Esophagus muscularis mucosa (tissue), 4 donors: ENCODE measurements around the gene ATP6V1C2. TPM values are rescaled to one million over a fixed set of nuclear protein-coding genes. Genes with fewer than 3 reads are reported as not detected.

Source experiments
- DNase-seq: peaks from one replicate; pipeline ENCODE4 v3.0.0-alpha.2; 2017; ENCODE audit errors: extremely low spot score
- H3K27ac ChIP-seq, 4 donors: fragments of 200-600 bp; sonication (generic); replicated peaks in 1 of 4; 1 replicate in 3 of 4; 2 replicates in 1 of 4; pipeline ENCODE4 v1.5.1; 2016 to 2019; ENCODE audit warnings: mild to moderate bottlenecking in 1 of 4
- H3K27me3 ChIP-seq, 4 donors: fragments of 200-600 bp; sonication (generic); one replicate each; pipeline versions ENCODE4 v1.5.1 to v1.6.0; 2016 to 2019
- H3K36me3 ChIP-seq, 4 donors: fragments of 200-600 bp; sonication (generic); one replicate each; pipeline ENCODE4 v1.5.1; 2016 to 2019
- H3K4me1 ChIP-seq, 4 donors: fragments of 200-600 bp; sonication (generic); one replicate each; pipeline ENCODE4 v1.5.1; 2016 to 2019
- H3K4me3 ChIP-seq, 4 donors: fragments of 200-600 bp; sonication (generic); 1 replicate in 2 of 4; 2 replicates in 2 of 4; pipeline ENCODE4 v1.5.1; 2016 to 2019; ENCODE audit warnings: mild to moderate bottlenecking in 4 of 4, moderate library complexity in 1 of 4
- H3K9me3 ChIP-seq, 4 donors: fragments of 200-600 bp; sonication (generic); 1 replicate in 3 of 4; 2 replicates in 1 of 4; pipeline ENCODE4 v1.5.1; 2016 to 2019
- EP300 ChIP-seq: sonication (generic); formaldehyde crosslinking; IDR thresholded peaks from one replicate; pipeline ENCODE4 v1.6.1; 2017; ENCODE audit warnings: antibody characterized with exemption
- POLR2A ChIP-seq: fragments of 450-650 bp; IDR thresholded peaks from one replicate; pipeline ENCODE4 v1.6.1; 2017; ENCODE audit warnings: antibody characterized with exemption, moderate library complexity, mild to moderate bottlenecking, low read depth
- POLR2AphosphoS5 ChIP-seq, 2 donors: sonication (generic); formaldehyde crosslinking; IDR thresholded peaks; one replicate each; pipeline ENCODE4 v1.6.1; 2017; ENCODE audit warnings: antibody characterized with exemption in 2 of 2
- WGBS: methylation state at CpG from one replicate; pipeline ENCODE4 v1.1.5; 2018; 5-methylcytosine and 5-hydroxymethylcytosine counted together
- intact Hi-C: fragments of 100-400 bp; cut with DNase I; formaldehyde crosslinking; loops from one replicate; pipeline ENCODE4 v1.15.1; 2023
- small RNA-seq, 3 donors: library from RNA; depleted of rRNA; stranded (forward); fragments of <200 nt; gene quantifications; one replicate each; pipeline ENCODE3, GENCODE V24; 2016
- total RNA-seq, 4 donors: library from RNA; depleted of rRNA; stranded (reverse); fragments of >200 nt; gene quantifications; one replicate each; pipeline versions ENCODE4 v1.1.0 to v1.2.1, GENCODE V29; 2016
- TF ChIP-seq, protein P1 (sequence below), 3 experiments: fragments of 200-600 bp in 2 of 3; fragments of 450-650 bp in 1 of 3; sonication (generic) in 2 of 3; IDR thresholded peaks; one replicate each; pipeline ENCODE4 v1.5.1; 2017 to 2019; ENCODE audit warnings: antibody characterized with exemption in 3 of 3, mild to moderate bottlenecking in 2 of 3, moderate library complexity in 1 of 3

The ATP6V1C2 gene
- total RNA-seq, 4 donors from 2014 or later: 0.17 TPM; not detected in 3

DNA sequence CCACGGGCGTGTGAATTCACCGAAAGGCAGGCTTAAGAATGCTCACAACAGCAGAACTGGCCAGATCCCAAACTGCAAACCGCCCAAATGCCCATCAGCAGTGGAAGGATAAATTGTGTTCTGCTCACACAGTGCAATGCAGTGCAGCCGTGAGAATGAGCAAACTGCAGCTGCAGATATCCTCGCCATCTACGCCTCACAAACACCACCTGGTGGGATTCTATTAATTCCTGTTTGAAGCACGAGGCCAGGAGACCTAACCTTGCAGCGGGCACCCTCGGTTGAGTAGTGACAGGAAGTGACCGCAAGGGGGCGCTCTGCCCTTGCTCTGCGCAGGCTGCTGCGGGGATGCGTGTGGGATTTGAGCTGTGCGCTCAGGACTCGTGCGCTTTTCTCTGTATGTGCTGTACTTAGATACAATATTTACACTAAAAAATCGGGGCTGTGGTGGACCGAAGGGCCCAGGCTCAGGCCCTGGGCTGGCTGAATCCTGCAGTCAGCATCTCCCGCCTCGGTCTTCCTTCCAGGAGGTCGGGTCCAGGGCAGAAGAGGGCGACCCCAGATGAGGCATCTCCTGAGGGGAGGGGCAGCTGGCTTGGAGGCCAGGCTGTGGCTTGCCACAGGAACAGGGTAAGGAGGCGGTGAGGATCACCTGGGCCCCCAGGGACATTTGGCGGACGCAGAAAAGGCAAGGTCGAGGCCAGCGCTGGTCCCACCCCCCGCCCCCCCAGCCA lies 110.9 kb downstream of the ATP6V1C2 start:
- H3K36me3 ChIP-seq: no peaks in the 10 kb centered on the region
- H3K27me3 ChIP-seq: peaks cover 0 to 68% (median 0%) of the 10 kb centered on the region in 4 donors
- DNase-seq: no peak
- no peak overlapping the region for H3K4me3 ChIP-seq
- TF ChIP-seq POLR2AphosphoS5 (IDR thresholded peaks at IDR 0.05) (peak in 1 of 2 donors; percentile 31), EP300 (no peak)
- TF ChIP-seq, protein P1, sequence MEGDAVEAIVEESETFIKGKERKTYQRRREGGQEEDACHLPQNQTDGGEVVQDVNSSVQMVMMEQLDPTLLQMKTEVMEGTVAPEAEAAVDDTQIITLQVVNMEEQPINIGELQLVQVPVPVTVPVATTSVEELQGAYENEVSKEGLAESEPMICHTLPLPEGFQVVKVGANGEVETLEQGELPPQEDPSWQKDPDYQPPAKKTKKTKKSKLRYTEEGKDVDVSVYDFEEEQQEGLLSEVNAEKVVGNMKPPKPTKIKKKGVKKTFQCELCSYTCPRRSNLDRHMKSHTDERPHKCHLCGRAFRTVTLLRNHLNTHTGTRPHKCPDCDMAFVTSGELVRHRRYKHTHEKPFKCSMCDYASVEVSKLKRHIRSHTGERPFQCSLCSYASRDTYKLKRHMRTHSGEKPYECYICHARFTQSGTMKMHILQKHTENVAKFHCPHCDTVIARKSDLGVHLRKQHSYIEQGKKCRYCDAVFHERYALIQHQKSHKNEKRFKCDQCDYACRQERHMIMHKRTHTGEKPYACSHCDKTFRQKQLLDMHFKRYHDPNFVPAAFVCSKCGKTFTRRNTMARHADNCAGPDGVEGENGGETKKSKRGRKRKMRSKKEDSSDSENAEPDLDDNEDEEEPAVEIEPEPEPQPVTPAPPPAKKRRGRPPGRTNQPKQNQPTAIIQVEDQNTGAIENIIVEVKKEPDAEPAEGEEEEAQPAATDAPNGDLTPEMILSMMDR (IDR thresholded peaks at IDR 0.05): peak; percentile 93 to 99 (median 93)
- H3K4me1 ChIP-seq: peaks cover 7 to 17% (median 15%) of the 10 kb centered on the region in 4 donors
- intact Hi-C loops: loop anchor here (2.0 kb wide), 1 partner anchor 292 kb away; no protein-coding TSS in a partner anchor
- H3K9me3 ChIP-seq: no peaks in the 10 kb centered on the region
- H3K27ac ChIP-seq: no peak overlapping the region
- 16% methylated on average over 18 of the region's 30 CpGs for WGBS

DNA sequence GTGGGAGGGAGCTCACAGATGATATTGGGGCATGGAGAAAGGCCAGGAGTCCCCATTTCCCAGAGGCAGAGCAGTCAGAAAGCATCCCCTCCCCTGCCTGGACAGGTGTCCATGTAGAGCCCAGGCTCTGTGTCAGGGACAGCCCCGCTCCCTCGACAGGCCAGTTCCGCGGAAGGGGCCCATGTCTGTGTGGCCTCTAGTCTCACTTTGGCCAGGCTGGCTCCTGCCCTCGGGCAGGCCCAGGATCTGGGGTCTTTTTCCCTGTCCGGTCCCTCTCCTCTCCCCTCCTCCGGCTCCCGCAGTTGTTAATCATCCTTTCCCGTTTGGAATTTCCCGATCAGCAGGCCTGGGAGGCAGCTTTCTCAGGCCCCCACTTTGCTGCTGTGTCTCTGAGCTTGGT lies 111.6 kb downstream of the ATP6V1C2 start:
- no peaks in the 10 kb centered on the region for H3K9me3 ChIP-seq
- no peak overlapping the region for H3K27ac ChIP-seq
- no peak for DNase-seq
- H3K4me3 ChIP-seq: no peak overlapping the region
- TF ChIP-seq POLR2AphosphoS5 (IDR thresholded peaks at IDR 0.05) (no peak), EP300 (no peak), POLR2A (no peak)
- TF ChIP-seq, protein P1 (IDR thresholded peaks at IDR 0.05): no peak
- peaks cover 0 to 61% (median 0%) of the 10 kb centered on the region in 4 donors for H3K27me3 ChIP-seq
- H3K36me3 ChIP-seq: no peaks in the 10 kb centered on the region
- peaks cover 7 to 17% (median 15%) of the 10 kb centered on the region in 4 donors for H3K4me1 ChIP-seq
- intact Hi-C loops: loop anchor here (2.0 kb wide), 1 partner anchor 292 kb away; no protein-coding TSS in a partner anchor
- WGBS: 84% methylated on average over 10 of the region's 10 CpGs

DNA sequence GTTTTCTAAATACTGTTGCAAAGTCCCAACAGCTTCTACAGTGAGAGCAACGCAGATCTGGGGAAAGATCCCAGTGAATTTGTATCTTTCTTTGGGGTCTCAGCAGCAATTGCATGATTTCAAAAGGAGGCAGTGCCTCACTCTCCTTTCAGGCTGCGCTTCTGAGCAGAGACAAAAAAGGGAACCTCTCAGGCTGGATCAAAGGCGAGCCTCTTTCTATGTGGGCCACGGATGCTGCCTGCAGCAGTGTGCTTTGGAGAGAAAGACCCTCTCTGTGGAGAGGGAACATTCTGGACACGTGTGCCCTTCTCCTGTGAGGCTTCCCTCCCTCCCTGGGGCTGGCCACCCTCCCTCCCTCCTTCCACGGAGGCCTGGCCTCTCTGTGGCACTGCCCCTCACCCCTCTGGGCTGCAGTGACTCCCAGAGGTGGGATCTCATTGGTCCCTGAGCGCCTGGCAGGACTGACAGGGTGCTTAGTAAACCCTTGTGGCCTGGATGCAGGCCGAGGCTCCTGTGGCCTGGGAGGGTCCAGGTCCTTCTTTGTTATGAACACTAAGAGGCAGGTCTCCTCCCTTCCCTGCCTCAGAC lies 112.7 kb downstream of the ATP6V1C2 start:
- WGBS: 86% methylated on average over 7 of the region's 8 CpGs
- Histone ChIP-seq H3K9me3 (no peaks in the 10 kb centered on the region), H3K4me1 (peaks cover 7 to 17% (median 15%) of the 10 kb centered on the region in 4 donors), H3K27me3 (peaks cover 0 to 56% (median 0%) of the 10 kb centered on the region in 4 donors), H3K4me3 (no peak overlapping the region), H3K36me3 (no peaks in the 10 kb centered on the region), H3K27ac (no peak overlapping the region)
- TF ChIP-seq, protein P1 (IDR thresholded peaks at IDR 0.05): no peak
- DNase-seq: no peak
- intact Hi-C loops: no loop called here

Small RNAs within 50 kb of the gene (small RNA-seq; reads per million reads assigned to genes)
- gene RNU7-138P: 0 reads per million in 3 donors
- gene RNU7-176P: 0 reads per million in 3 donors

Other genes starting within 250 kb of the ATP6V1C2 start
- gene NOL10, start 31.7 kb upstream of the ATP6V1C2 start, total RNA-seq: 10 to 100 TPM; 20.2 to 33.0 (median 24.0) TPM
- 10 to 100 TPM; 64.8 to 99.7 (median 85.3) TPM for gene PDIA6, start 91.2 kb downstream of the ATP6V1C2 start, total RNA-seq
- gene KCNF1, start 190.3 kb downstream of the ATP6V1C2 start, total RNA-seq: 10 to 100 TPM; 20.2 to 51.7 (median 44.4) TPM